NCI-H82 treated with DMSO at 0.1 percent for 48 hours (cell line): ENCODE results near the gene GPATCH11.

Experiments
- DNase-seq: peaks from one replicate; lab custom pipeline; 2025; ENCODE audit not compliant: unreplicated experiment; lab: John Stamatoyannopoulos, UW

Gene GPATCH11

DNA sequence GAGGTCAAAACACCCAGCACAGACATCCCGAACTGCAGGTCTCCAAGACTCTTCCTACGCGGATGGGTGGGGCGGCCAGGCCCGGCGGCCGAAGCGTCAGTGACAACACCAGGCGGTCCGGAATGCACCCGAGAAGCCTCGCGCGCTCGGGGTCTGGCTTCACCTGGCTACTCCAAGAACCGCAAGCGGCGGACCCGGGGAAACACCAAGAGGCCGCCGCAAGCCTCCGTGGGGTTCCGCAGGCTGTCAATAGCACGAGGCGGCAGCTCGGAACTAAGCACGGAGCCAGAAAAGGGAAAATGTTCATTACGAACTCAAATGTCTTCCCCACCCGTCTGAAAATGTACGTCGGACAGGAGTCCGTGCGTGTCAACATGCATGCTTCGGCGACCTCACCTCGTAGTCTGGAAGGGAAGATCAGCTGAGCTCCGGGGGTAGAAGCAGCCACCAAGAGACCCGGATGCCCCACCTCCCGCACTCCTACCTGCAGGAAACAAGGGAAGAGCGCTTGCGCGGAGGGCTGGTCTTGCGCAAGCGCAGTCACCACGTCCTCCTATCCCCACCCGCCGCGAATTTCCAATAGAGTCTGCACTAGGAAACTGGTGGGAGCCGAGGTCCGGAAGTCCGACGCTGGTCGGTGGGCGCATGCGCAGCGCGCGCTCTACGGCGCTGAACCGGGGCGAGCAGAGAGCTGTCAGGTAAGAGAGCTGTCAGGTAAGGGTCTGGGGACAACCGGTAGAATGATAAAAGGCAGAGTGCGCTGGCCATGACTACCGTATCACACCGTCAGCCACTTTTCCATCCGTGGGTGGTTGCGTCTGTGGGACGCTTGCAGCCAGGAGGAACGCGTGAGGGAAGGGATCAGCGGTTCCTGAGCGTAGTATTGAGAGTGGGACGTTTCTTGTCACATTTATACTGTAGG, at the start of gene GPATCH11, which contains the start of gene HEATR5B:
Gene GPATCH11 (plus strand): TSS at position 646 of the 922 bp plus-strand sequence. CDS start 3,864 bp downstream, outside the sequence.
Gene HEATR5B (minus strand): TSS at position 500 of the 922 bp plus-strand sequence. CDS start 958 bp downstream, outside the sequence.
- DNase-seq, result peak; percentile 98

GRCh38 chr2:37037771-37038170, 46.5 kb upstream of the GPATCH11 start:
- no peak for DNase-seq

DNA sequence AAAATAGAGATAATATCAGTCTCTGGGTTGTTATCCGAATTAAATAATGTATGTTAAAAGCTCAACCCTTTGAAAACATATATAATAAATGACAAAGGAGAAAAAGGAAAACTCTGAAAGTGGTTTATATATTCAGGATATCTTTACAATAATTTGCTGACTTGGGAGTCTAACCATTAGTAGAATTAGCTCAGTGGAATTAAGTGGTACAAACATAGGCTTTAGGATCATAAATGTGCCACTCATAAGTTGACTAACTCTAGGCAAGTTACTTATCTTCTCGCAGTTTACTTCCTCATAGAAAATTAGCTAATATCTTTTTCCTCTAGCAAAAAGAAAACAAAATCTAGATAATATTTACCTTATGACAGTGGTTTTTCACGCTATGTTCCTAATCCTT, 44.7 kb upstream of the GPATCH11 start:
- DNase-seq, result no peak

GRCh38 chr2:37052600-37053332, 31.6 kb upstream of the GPATCH11 start:
- no peak for DNase-seq

GRCh38 chr2:37059841-37060240, 24.5 kb upstream of the GPATCH11 start:
- DNase-seq, result no peak

DNA sequence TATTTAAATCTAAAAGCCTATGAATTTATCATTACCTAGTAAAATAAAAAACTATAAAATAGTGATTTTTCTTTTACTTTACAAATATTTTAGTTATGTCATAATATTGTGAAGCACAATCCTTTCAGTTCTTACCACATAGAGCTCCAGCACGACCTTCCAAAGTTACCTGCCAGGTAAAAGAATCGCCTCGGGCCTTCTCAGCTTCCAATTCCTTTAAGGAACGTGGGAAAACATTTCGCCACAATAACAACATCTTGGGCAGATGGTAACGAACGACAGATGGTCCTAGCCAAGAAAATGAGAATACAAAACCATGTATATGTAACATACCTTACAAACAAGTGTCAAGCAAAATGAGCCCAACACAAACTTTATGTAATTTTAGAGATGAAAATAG, 23.9 kb upstream of the GPATCH11 start:
- no peak for DNase-seq

- no peak for DNase-seq
These were observed 23.2 kb upstream of the GPATCH11 start for GRCh38 chr2:37061013-37061711.

DNA sequence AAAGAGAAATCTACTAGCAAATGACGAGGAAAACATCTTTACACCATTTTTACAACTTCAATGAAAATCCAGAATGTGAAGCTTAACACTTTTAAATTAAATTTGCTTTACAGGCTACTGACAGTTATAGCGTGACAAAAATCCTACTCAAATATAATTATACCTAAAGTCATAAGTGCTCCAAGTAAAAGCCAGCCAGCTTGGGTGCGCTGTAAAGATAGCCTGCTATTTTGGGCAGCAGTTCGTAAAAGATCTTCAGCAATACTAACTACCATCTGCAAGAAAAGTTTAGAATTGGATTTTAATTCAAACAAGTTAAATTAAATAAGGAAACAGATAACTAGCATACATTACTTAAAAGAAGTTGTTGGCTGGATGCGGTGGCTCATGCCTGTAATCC, 22.5 kb upstream of the GPATCH11 start:
- no peak for DNase-seq

DNA sequence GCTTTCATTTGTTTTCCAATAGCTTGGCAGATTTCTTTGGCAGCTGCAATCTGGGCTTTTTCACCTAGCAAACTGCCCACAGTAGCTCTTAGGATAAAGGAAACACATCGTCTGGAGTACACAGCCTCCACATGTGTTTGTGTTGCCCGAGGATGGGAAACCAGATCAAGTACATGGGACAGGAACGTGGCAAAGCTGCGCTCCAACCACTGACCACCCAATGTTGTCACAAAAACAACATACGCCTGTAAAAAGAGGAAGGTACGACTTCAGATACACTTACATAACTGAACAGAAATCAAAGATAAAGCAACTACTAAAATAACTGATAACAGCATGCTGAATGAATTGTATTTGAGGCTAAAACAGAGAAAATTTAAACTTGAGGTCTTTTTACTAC, 15.6 kb upstream of the GPATCH11 start:
- no peak for DNase-seq

GRCh38 chr2:37070931-37071330, 13.4 kb upstream of the GPATCH11 start:
- DNase-seq, result no peak

- no peak for DNase-seq
These were observed 4.1 kb upstream of the GPATCH11 start for GRCh38 chr2:37080266-37080665.

DNA sequence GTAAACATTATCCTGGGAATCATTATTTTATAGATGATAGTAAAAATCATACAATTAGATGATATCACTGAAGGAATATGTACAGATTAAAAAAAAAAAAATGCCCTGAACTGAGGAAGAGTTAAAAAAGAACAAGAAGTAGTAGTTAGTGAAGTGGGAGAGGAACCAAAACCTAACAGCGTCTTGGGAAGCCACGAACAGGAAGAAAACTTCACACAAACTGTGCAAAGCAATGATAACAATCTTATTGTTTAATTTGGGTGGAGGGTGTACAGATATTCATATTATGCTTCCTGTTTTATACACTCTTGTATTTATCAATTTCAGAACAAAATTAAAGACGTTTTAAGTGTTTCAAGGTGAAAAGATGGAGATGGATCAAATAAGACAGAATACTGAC, 3.6 kb upstream of the GPATCH11 start:
- no peak for DNase-seq

DNA sequence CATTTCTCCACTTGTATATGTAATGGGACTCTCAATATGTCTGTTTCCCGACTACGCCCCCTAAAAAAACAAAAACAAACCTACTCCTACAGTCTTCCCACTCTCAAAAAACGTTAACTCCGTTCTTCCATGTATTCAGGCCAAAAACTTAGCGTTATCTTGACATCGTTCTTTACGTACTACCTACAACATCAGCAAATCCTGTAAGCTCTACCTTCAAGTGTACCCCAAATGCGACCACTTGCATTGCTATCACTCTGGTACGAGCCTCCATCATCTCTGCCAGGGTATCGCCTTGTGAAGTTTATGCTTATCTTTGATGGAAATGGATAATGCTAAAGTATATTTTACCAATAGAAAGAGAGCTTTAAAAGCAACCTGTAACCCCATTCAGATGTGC, 479 bp downstream of the GPATCH11 start:
- no peak for DNase-seq

GRCh38 chr2:37085731-37086147, 1.4 kb downstream of the GPATCH11 start:
- DNase-seq, result no peak

- DNase-seq, result no peak
These were observed 5.7 kb downstream of the GPATCH11 start for GRCh38 chr2:37090019-37090477.

- no peak for DNase-seq
These were observed 7.6 kb downstream of the GPATCH11 start for GRCh38 chr2:37091873-37092272.

DNA sequence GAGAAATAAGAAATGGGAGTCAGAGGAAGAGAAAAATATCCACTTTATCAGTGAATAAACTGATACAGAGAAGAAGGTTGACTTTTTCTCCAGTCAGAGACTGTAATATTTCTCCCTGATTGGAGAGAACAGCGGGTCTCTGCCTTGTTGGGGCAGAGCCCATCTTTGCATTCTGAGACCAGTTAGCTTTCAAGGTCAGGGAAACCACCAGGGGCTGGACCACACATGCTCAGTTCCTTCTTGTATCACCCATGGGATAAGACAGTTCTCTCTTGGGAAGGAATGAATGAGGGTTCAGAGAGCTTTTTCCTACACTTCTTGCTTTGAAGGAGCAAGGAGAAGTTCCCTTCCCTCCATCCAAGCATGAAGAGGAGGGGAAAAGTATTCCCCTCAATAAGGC, 12.2 kb downstream of the GPATCH11 start:
- DNase-seq, result no peak

DNA sequence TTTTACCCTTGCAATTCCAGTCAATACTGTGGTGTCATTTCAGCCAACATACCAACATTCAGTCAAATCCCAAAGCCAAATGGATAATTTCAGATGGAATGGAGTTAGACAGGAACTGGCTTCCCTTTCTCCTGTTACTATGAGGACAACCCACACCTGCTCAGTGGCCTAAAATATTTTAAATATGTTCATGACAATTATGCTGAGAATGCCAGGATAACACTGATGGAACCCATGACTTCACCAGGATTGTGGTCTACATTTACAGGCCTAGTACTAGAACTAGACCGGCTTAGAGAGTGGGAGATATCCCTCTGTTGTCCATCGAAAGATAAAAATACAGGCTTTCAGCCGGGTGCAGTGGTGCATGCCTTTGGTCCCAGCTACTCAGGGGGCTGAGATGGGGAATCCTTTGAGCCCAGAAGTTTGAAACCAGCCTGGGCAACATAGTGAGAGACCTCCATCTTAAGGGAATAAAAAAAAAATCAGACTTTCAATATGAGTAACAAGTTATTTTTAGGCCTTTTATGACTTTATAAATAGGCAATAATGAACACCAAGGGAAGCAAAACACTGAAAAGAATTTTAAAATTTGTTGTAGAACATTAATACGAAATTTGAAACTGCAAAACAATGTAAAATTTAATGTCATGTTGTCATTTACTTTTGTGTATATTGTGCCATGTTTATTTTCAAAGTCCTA, 14.2 kb downstream of the GPATCH11 start:
- no peak for DNase-seq

DNA sequence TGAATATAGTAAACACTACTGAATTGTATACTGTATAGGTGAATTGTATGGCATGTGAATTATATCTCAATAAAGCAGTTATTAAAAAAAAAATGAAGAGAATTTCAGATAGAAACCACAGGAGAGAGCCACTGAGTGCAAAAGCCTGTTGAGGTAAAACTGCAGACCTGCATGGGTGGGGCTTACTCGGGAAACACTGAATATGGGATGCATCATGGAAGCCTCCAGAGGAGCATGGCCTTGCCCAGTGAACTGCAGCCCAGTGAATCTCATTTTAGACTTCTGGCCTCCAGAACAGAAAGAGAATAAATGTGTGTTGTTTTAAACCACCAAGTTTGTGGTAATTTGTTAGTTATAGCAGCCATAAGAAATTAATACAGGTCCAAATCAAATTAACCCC, 15.7 kb downstream of the GPATCH11 start:
- DNase-seq, result no peak

DNA sequence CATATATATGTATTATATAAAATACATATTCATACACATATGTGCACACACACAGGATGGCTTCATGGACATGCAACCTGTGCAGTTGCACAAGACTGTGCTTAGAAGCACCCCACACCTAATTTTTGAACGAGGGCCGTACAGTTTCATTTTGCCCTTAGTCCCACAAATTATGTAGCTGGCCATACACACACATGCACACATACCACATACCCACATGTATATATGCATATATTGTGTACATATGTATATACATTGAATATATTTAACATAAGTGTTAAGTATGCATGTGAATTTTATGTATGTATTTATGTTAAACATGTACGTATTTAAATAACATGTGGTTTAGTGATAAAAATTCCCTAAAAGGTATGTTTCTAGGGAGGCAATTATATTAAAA, 18.3 kb downstream of the GPATCH11 start:
- no peak for DNase-seq

GRCh38 chr2:37104178-37104577, 19.9 kb downstream of the GPATCH11 start:
- no peak for DNase-seq
